HEK293 (cell line): ENCODE measurements around the gene SPECC1L.

Experiments
- CTCF ChIA-PET: fragments of 350-600 bp; formaldehyde crosslinking; extraction: SDS; loops from one replicate; lab custom pipeline; 2021; ENCODE audit warnings: antibody characterized with exemption; lab: Yijun Ruan, JAX
- POLR2A ChIA-PET: fragments of 300-600 bp; formaldehyde crosslinking; extraction: SDS; loops from one replicate; lab custom pipeline; 2020; ENCODE audit warnings: antibody characterized with exemption, inconsistent platforms; lab: Yijun Ruan, JAX
- H3K27ac ChIP-seq: fragments of 200-500 bp; sonication (Bioruptor generic); 2 replicates; pipeline ENCODE4 v1.5.1; 2014; ENCODE audit warnings: low read depth, low read length, control low read depth, inconsistent platforms; ENCODE audit errors: extremely low read depth
- H3K36me3 ChIP-seq, 2 experiments: fragments of 200-500 bp in 1 of 2; sonication (Bioruptor generic) in 1 of 2; 1 replicate in 1 of 2; 2 replicates in 1 of 2; pipeline ENCODE4 v1.5.1; 2014 to 2017; ENCODE audit warnings: inconsistent platforms in 2 of 2, low read length in 2 of 2; ENCODE audit not compliant: control insufficient read depth in 2 of 2, insufficient read depth in 1 of 2
- H3K4me1 ChIP-seq: fragments of 200-500 bp; sonication (Bioruptor generic); 2 replicates; pipeline ENCODE4 v1.5.1; 2014; ENCODE audit warnings: mild to moderate bottlenecking, low read length, inconsistent platforms; ENCODE audit not compliant: control insufficient read depth, insufficient read depth
- H3K4me3 ChIP-seq: 2 replicates; pipeline ENCODE4 v1.5.1; 2011; ENCODE audit warnings: low read depth, mild to moderate bottlenecking, control low read depth, low read length, moderate library complexity
- H3K9me3 ChIP-seq: fragments of 200-500 bp; sonication (Bioruptor generic); 2 replicates; pipeline ENCODE4 v1.5.1; 2014; ENCODE audit warnings: low read depth, low read length, inconsistent platforms; ENCODE audit not compliant: control insufficient read depth, insufficient read depth
- FEZF1 ChIP-seq: fragments of 450-650 bp; formaldehyde crosslinking; IDR thresholded peaks from 2 replicates; pipeline ENCODE4 v1.5.1; 2016; ENCODE audit warnings: missing biosample characterization, missing genetic modification characterization
- GLIS1 ChIP-seq: fragments of 450-650 bp; formaldehyde crosslinking; IDR thresholded peaks from 2 replicates; pipeline ENCODE4 v1.5.1; 2016; ENCODE audit warnings: missing biosample characterization, missing genetic modification characterization
- KLF7 ChIP-seq: fragments of 450-650 bp; formaldehyde crosslinking; IDR thresholded peaks from 2 replicates; pipeline ENCODE4 v1.5.1; 2016; ENCODE audit warnings: missing biosample characterization, missing genetic modification characterization, borderline replicate concordance
- MZF1 ChIP-seq: fragments of 450-650 bp; formaldehyde crosslinking; IDR thresholded peaks from 2 replicates; pipeline ENCODE4 v1.5.1; 2017; ENCODE audit warnings: missing biosample characterization, missing genetic modification characterization, borderline replicate concordance
- OSR2 ChIP-seq: fragments of 450-650 bp; formaldehyde crosslinking; IDR thresholded peaks from 2 replicates; pipeline ENCODE4 v1.5.1; 2016; ENCODE audit warnings: missing biosample characterization, missing genetic modification characterization
- PRDM1 ChIP-seq: fragments of 450-650 bp; formaldehyde crosslinking; IDR thresholded peaks from 2 replicates; pipeline ENCODE4; 2016; ENCODE audit warnings: missing biosample characterization, missing genetic modification characterization
- SCRT1 ChIP-seq: fragments of 450-650 bp; formaldehyde crosslinking; IDR thresholded peaks from 2 replicates; pipeline ENCODE4 v1.5.1; 2016; ENCODE audit warnings: missing biosample characterization, missing genetic modification characterization, borderline replicate concordance
- WT1 ChIP-seq: fragments of 450-650 bp; formaldehyde crosslinking; IDR thresholded peaks from 2 replicates; pipeline ENCODE4 v1.5.1; 2016; ENCODE audit warnings: missing biosample characterization, missing genetic modification characterization
- ZBTB17 ChIP-seq: fragments of 450-650 bp; formaldehyde crosslinking; IDR thresholded peaks from 2 replicates; pipeline ENCODE4 v1.5.1; 2016; ENCODE audit warnings: missing biosample characterization, missing genetic modification characterization
- ZNF114 ChIP-seq: fragments of 450-650 bp; formaldehyde crosslinking; IDR thresholded peaks from 2 replicates; pipeline ENCODE4 v1.5.0; 2017; ENCODE audit warnings: missing biosample characterization, missing genetic modification characterization
- ZNF184 ChIP-seq: fragments of 450-650 bp; IDR thresholded peaks from 2 replicates; pipeline ENCODE4 v1.5.1; 2018; ENCODE audit warnings: missing biosample characterization, mild to moderate bottlenecking, missing genetic modification characterization
- ZNF214 ChIP-seq: fragments of 450-650 bp; formaldehyde crosslinking; IDR thresholded peaks from 2 replicates; pipeline ENCODE4 v1.5.1; 2017; ENCODE audit warnings: missing biosample characterization, mild to moderate bottlenecking, missing genetic modification characterization, borderline replicate concordance
- ZNF221 ChIP-seq: fragments of 450-650 bp; formaldehyde crosslinking; IDR thresholded peaks from 2 replicates; pipeline ENCODE4 v1.5.1; 2017; ENCODE audit warnings: missing biosample characterization, missing genetic modification characterization, borderline replicate concordance
- ZNF335 ChIP-seq: fragments of 450-650 bp; formaldehyde crosslinking; conservative IDR thresholded peaks from 2 replicates; pipeline ENCODE4 v1.5.1; 2016; ENCODE audit warnings: missing biosample characterization, missing genetic modification characterization
- ZNF48 ChIP-seq: fragments of 450-650 bp; formaldehyde crosslinking; IDR thresholded peaks from 2 replicates; pipeline ENCODE4 v1.5.1; 2016; ENCODE audit warnings: missing biosample characterization, missing genetic modification characterization
- ZNF610 ChIP-seq: fragments of 450-650 bp; formaldehyde crosslinking; IDR thresholded peaks from 2 replicates; pipeline ENCODE4 v1.5.1; 2016; ENCODE audit warnings: missing biosample characterization, missing genetic modification characterization, borderline replicate concordance
- ZNF837 ChIP-seq: fragments of 450-650 bp; formaldehyde crosslinking; IDR thresholded peaks from 2 replicates; pipeline ENCODE4 v1.5.1; 2016; ENCODE audit warnings: missing biosample characterization, missing genetic modification characterization
- TF ChIP-seq, protein P1 (sequence below): fragments of 450-650 bp; formaldehyde crosslinking; IDR thresholded peaks from 2 replicates; pipeline ENCODE4 v1.5.1; 2016; ENCODE audit warnings: missing biosample characterization, missing genetic modification characterization
- TF ChIP-seq, protein P2 (sequence below): fragments of 450-650 bp; formaldehyde crosslinking; IDR thresholded peaks from 2 replicates; pipeline ENCODE4 v1.5.1; 2016; ENCODE audit warnings: missing biosample characterization, missing genetic modification characterization

The SPECC1L gene

DNA sequence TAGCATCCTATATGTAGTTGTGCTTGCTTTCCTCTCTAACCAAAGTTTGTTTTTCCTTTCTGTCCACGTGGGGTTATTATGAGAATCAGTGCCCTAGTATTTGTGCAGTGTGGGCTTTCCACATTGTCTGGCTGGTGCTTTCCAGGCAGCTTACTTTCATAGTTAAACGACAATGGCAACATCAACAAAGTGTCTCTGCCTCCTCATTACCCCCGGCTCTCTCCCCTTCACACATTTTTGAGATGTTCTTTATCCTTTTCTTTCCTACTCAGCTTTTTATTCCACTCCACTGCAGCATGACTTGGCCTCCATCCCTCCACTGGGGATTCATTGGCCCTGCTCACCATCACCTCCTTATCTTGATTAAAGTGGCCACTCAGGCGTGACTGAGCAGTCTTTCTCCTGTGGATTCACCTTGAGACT is 19.1 kb downstream of the SPECC1L start:
- ChIA-PET POLR2A (interaction anchor here (0.6 to 1.4 kb wide), 4 partner anchors 19 to 515 kb away, joined by 3 read pairs; partner anchors contain the start of gene SPECC1L), CTCF (interaction anchor here (0.7 kb wide), 1 partner anchor 35 kb away, joined by 3 read pairs; no protein-coding TSS in a partner anchor)
- Histone ChIP-seq H3K4me1 (peaks cover 30% of the 10 kb centered on the region), H3K36me3 (no peaks in the 10 kb centered on the region), H3K4me3 (no peak overlapping the region), H3K9me3 (no peaks in the 10 kb centered on the region), H3K27ac (no peak overlapping the region)
- TF ChIP-seq ZNF335 (tag by site-specific recombination) = no peak
- TF ChIP-seq GLIS1 (tag by site-specific recombination) = peak; percentile 13; the same call in 1 of the 2 replicates
- no peak for TF ChIP-seq KLF7 (tag by site-specific recombination)
- no peak for TF ChIP-seq OSR2 (tag by site-specific recombination)
- TF ChIP-seq PRDM1 = peak; percentile 72; the same call in 1 of the 2 replicates
- TF ChIP-seq ZNF837 (tag by site-specific recombination) = no peak
- no peak for TF ChIP-seq FEZF1 (tag by site-specific recombination)
- no peak for TF ChIP-seq ZNF48 (tag by site-specific recombination)
- TF ChIP-seq MZF1 (tag by site-specific recombination) = peak; percentile 86
- TF ChIP-seq, protein P1, sequence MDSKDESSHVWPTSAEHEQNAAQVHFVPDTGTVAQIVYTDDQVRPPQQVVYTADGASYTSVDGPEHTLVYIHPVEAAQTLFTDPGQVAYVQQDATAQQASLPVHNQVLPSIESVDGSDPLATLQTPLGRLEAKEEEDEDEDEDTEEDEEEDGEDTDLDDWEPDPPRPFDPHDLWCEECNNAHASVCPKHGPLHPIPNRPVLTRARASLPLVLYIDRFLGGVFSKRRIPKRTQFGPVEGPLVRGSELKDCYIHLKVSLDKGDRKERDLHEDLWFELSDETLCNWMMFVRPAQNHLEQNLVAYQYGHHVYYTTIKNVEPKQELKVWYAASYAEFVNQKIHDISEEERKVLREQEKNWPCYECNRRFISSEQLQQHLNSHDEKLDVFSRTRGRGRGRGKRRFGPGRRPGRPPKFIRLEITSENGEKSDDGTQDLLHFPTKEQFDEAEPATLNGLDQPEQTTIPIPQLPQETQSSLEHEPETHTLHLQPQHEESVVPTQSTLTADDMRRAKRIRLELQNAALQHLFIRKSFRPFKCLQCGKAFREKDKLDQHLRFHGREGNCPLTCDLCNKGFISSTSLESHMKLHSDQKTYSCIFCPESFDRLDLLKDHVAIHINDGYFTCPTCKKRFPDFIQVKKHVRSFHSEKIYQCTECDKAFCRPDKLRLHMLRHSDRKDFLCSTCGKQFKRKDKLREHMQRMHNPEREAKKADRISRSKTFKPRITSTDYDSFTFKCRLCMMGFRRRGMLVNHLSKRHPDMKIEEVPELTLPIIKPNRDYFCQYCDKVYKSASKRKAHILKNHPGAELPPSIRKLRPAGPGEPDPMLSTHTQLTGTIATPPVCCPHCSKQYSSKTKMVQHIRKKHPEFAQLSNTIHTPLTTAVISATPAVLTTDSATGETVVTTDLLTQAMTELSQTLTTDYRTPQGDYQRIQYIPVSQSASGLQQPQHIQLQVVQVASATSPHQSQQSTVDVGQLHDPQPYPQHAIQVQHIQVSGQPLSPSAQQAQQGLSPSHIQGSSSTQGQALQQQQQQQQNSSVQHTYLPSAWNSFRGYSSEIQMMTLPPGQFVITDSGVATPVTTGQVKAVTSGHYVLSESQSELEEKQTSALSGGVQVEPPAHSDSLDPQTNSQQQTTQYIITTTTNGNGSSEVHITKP (tag by site-specific recombination) = 0 out of 2 replicates have a peak, but pooled peaks have one; percentile 11
- TF ChIP-seq SCRT1 = no peak
- TF ChIP-seq ZNF610 = no peak
- TF ChIP-seq ZNF221 (tag by site-specific recombination) = no peak
- no peak for TF ChIP-seq ZNF214 (tag by site-specific recombination)
- TF ChIP-seq ZBTB17 (tag by site-specific recombination) = 0 out of 2 replicates have a peak, but pooled peaks have one; percentile 38

DNA sequence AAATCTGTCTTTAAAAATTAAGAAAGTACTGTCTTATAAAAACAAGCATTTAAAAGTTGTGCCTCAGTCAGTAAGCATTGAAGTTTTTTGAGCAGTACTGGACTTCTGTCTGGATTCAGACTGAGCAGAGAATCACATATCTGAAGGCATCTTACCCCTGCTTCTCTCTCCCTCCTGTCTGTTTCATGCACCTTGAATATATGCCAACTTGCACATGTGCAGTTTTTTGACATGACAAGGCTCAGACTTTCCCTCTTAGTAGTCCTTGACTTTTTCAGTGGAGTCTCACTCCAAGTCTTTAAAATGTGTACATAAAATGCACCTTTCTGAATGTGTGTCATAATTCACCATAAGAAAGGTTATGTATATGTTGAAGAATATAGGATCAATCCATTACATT is 19.8 kb downstream of the SPECC1L start:
- POLR2A ChIA-PET = no interaction called here
- CTCF ChIA-PET = no interaction called here
- no peaks in the 10 kb centered on the region for H3K36me3 ChIP-seq
- no peak overlapping the region for H3K4me3 ChIP-seq
- peaks cover 30% of the 10 kb centered on the region for H3K4me1 ChIP-seq
- H3K9me3 ChIP-seq = no peaks in the 10 kb centered on the region
- no peak overlapping the region for H3K27ac ChIP-seq
- TF ChIP-seq, protein P2, sequence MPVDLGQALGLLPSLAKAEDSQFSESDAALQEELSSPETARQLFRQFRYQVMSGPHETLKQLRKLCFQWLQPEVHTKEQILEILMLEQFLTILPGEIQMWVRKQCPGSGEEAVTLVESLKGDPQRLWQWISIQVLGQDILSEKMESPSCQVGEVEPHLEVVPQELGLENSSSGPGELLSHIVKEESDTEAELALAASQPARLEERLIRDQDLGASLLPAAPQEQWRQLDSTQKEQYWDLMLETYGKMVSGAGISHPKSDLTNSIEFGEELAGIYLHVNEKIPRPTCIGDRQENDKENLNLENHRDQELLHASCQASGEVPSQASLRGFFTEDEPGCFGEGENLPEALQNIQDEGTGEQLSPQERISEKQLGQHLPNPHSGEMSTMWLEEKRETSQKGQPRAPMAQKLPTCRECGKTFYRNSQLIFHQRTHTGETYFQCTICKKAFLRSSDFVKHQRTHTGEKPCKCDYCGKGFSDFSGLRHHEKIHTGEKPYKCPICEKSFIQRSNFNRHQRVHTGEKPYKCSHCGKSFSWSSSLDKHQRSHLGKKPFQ (tag by site-specific recombination) = no peak
- no peak for TF ChIP-seq WT1
- no peak for TF ChIP-seq ZNF114 (tag by site-specific recombination)
- no peak for TF ChIP-seq ZNF184
